Measurements from ENCODE around the gene EN1.

- TF ChIP-seq, protein P1, sequence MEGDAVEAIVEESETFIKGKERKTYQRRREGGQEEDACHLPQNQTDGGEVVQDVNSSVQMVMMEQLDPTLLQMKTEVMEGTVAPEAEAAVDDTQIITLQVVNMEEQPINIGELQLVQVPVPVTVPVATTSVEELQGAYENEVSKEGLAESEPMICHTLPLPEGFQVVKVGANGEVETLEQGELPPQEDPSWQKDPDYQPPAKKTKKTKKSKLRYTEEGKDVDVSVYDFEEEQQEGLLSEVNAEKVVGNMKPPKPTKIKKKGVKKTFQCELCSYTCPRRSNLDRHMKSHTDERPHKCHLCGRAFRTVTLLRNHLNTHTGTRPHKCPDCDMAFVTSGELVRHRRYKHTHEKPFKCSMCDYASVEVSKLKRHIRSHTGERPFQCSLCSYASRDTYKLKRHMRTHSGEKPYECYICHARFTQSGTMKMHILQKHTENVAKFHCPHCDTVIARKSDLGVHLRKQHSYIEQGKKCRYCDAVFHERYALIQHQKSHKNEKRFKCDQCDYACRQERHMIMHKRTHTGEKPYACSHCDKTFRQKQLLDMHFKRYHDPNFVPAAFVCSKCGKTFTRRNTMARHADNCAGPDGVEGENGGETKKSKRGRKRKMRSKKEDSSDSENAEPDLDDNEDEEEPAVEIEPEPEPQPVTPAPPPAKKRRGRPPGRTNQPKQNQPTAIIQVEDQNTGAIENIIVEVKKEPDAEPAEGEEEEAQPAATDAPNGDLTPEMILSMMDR (conservative IDR thresholded peaks at IDR 0.05; ENCODE audit: low read length), result no peak
- no peak for TF ChIP-seq EZH2phosphoT487 (IDR thresholded peaks at IDR 0.05; ENCODE audit: borderline replicate concordance, low read depth, low read length)
Observed at GRCh38 chr2:118856978-118857676, 9.7 kb upstream of the EN1 start.

All from OCI-LY7 (cell line).